Thyroid gland (tissue), 4 donors: ENCODE measurements around the gene ATP23. TPM values are rescaled to one million over a fixed set of nuclear protein-coding genes. Genes with fewer than 3 reads are reported as not detected.

Source experiments
- DNase-seq, 2 donors: peaks; one replicate each; pipeline ENCODE4 v3.0.0-alpha.2; 2019
- H3K27ac ChIP-seq, 3 donors: fragments of 200-600 bp; sonication (generic); 1 replicate in 2 of 3; 2 replicates in 1 of 3; pipeline ENCODE4 v1.5.1; 2016 to 2019; ENCODE audit warnings: mild to moderate bottlenecking in 1 of 3, moderate library complexity in 1 of 3
- H3K27me3 ChIP-seq: fragments of 200-600 bp; sonication (generic); one replicate; pipeline ENCODE4 v1.5.1; 2019
- H3K36me3 ChIP-seq, 2 donors: fragments of 200-600 bp; sonication (generic); one replicate each; pipeline ENCODE4 v1.5.1; 2016 to 2019
- H3K4me1 ChIP-seq, 2 donors: fragments of 200-600 bp; sonication (generic); one replicate each; pipeline ENCODE4 v1.5.1; 2017 to 2019
- H3K4me3 ChIP-seq, 3 donors: fragments of 200-600 bp; sonication (generic); replicated peaks in 1 of 3; 1 replicate in 2 of 3; 2 replicates in 1 of 3; pipeline ENCODE4 v1.5.1; 2016; ENCODE audit warnings: mild to moderate bottlenecking in 1 of 3
- H3K9me3 ChIP-seq: fragments of 200-600 bp; sonication (generic); one replicate; pipeline ENCODE4 v1.5.1; 2017
- CTCF ChIP-seq, 6 experiments: fragments of 200-600 bp in 3 of 6; fragments of 450-650 bp in 3 of 6; sonication (generic) in 3 of 6; IDR thresholded peaks; one replicate each; pipeline ENCODE4 v1.5.1; 2016 to 2019; ENCODE audit warnings: antibody characterized with exemption in 6 of 6, mild to moderate bottlenecking in 2 of 6, inconsistent platforms in 1 of 6, moderate library complexity in 1 of 6
- POLR2A ChIP-seq, 2 donors: fragments of 450-650 bp; IDR thresholded peaks; one replicate each; pipeline ENCODE4 v1.6.1; 2017; ENCODE audit warnings: antibody characterized with exemption in 2 of 2, mild to moderate bottlenecking in 2 of 2, moderate library complexity in 1 of 2
- WGBS, 2 donors: methylation state at CpG; one replicate each; pipeline ENCODE4 v1.1.5; 2017; 5-methylcytosine and 5-hydroxymethylcytosine counted together
- intact Hi-C: fragments of 100-400 bp; cut with DNase I; formaldehyde crosslinking; loops from one replicate; pipeline ENCODE4 v1.15.1; 2023
- total RNA-seq, 4 donors: library from RNA; depleted of rRNA; stranded (reverse); fragments of >200 nt; gene quantifications; one replicate each; pipeline ENCODE4 v1.2.3, GENCODE V29; 2016

Gene ATP23
- total RNA-seq, 4 donors from 2014 or later = 1.9 to 13.4 (median 11.1) TPM

DNA sequence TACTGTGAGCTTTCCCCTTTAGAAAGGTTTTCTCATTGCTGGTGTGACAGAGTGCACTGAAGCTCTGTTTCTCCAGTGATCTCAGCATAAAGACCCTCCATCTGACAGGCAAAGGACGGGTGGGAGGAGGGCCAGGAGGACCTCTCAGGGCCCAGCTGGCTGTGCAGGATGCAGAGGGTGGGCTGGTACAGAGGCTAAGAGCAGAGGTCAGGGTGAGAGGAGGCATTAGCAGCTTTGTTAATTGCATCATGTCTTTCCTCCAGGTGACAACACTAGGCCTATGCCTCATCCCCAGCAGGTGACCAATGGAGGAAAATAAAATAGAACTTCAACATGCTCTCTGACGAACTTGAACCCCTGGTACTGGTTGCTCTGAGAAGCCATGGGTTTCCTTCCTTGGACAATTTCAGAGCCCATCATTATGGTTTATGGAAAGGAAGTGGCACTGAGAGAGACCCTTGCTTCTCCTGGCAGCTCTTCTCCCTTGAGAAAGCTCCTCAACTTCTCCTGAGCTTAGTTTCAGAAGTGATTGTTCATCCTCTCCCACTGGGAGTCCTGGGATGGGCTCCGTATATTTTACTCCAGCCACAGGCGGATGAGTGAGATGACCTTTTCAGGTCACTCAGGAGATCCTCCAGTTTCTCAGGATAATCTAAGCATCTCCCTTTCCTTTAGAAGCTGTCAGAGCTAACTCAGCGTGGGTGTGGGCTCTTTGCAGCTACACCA is 45.8 kb upstream of the ATP23 start:
- Histone ChIP-seq H3K4me1 (peaks cover 56 to 82% of the 10 kb centered on the region in 2 donors), H3K4me3 (peak overlapping the region in 1 of 3 donors; percentile 52), H3K27me3 (no peaks in the 10 kb centered on the region), H3K36me3 (no peaks in the 10 kb centered on the region), H3K9me3 (no peaks in the 10 kb centered on the region), H3K27ac (peak overlapping the region; percentile 95 to 98 (median 98))
- WGBS, 2 donors = 77 to 78% methylated on average over 5 of the region's 5 CpGs
- intact Hi-C loops = loop anchor here (5.0 kb wide), 1 partner anchor 113 kb away; the partner anchor contains the start of gene TSFM
- DNase-seq = no peak
- TF ChIP-seq CTCF (IDR thresholded peaks at IDR 0.05) (no peak), POLR2A (IDR thresholded peaks at IDR 0.05) (no peak)

DNA sequence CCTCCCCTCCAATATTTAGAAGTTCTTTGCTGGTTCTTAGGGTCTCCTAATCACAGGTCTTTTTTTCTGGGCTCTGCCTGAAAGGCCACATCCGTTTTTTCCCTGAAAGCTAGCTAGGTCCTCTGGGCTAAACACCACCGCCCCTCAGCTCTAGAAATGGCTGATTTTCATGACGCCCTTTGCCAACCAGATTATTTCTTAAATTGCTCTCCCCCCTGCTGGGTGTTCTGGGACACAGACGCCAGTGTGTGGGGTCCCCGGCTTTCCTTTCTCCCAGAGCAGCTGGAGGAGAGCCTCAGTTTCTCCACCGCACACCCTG is 45.3 kb upstream of the ATP23 start:
- DNase-seq = no peak
- no peak for TF ChIP-seq POLR2A (IDR thresholded peaks at IDR 0.05)
- TF ChIP-seq CTCF (IDR thresholded peaks at IDR 0.05) = no peak
- Histone ChIP-seq H3K27me3 (no peaks in the 10 kb centered on the region), H3K4me3 (peak overlapping the region; percentile 6 to 63 (median 52)), H3K36me3 (no peaks in the 10 kb centered on the region), H3K9me3 (no peaks in the 10 kb centered on the region), H3K4me1 (peaks cover 56 to 78% of the 10 kb centered on the region in 2 donors), H3K27ac (peak overlapping the region; percentile 95 to 98 (median 98))
- 35 to 36% methylated on average over 3 to 5 of the region's 6 CpGs for WGBS, 2 donors
- intact Hi-C loops = loop anchor here (5.0 kb wide), 1 partner anchor 114 kb away; the partner anchor contains the start of gene TSFM

DNA sequence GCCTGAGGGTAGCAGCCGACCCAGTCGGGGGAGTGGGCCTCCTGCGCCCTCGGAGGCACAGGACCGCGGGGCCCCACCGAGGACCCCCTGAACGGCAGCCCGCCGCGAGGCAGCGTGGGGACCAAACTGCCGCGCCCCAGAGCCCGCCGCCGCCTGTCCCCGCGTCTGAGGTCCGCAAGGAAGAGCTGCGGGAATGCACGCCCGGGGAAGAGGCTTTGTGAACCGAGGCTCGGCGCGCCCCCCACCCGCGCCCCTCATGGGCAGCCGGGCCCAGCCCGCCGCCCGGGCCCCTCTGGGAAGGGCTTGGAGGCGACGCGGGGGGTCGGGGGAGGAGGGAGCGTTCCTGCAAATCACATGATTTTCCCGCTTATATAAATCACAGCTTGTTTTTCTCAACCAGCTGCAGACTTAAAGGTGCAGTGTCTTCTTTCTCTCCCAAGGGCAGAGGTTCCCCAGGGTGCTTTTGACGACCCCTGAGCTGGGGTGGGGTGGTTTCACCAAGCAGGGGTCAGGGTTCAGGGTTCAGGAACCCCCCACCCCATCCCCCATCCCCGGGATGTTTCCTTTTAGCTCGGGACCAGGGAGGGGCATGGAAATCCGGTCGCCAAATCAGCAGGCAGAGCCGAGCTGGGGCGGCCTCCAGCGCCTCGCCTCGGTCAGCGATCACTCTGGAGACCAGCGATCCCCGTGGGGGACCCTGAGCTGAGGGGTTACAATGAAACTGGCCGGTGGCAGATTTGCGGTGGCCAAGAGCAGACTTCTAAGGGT is 44.7 kb upstream of the ATP23 start:
- no peaks in the 10 kb centered on the region for H3K9me3 ChIP-seq
- peak overlapping the region; percentile 95 to 98 (median 98) for H3K27ac ChIP-seq
- peak overlapping the region; percentile 6 to 63 (median 52) for H3K4me3 ChIP-seq
- no peaks in the 10 kb centered on the region for H3K36me3 ChIP-seq
- peaks cover 57 to 74% of the 10 kb centered on the region in 2 donors for H3K4me1 ChIP-seq
- DNase-seq = peak; percentile 74 to 77
- no peaks in the 10 kb centered on the region for H3K27me3 ChIP-seq
- TF ChIP-seq CTCF (IDR thresholded peaks at IDR 0.05) (peak in 3 of 6 experiments; percentile 21 to 39 (median 22)), POLR2A (IDR thresholded peaks at IDR 0.05) (peak; percentile 67 to 79)
- 1 to 3% methylated on average over 27 to 33 of the region's 54 CpGs for WGBS, 2 donors
- intact Hi-C loops = loop anchor here (5.0 kb wide), 1 partner anchor 114 kb away; the partner anchor contains the start of gene TSFM

- intact Hi-C loops = loop anchor here (5.0 kb wide), 1 partner anchor 115 kb away; the partner anchor contains the start of gene TSFM
- H3K4me3 ChIP-seq = no peak overlapping the region
- H3K4me1 ChIP-seq = peaks cover 64 to 75% of the 10 kb centered on the region in 2 donors
- H3K36me3 ChIP-seq = no peaks in the 10 kb centered on the region
- H3K27me3 ChIP-seq = no peaks in the 10 kb centered on the region
- peak overlapping the region; percentile 95 to 98 (median 98) for H3K27ac ChIP-seq
- no peak for DNase-seq
- TF ChIP-seq POLR2A (IDR thresholded peaks at IDR 0.05) (no peak), CTCF (IDR thresholded peaks at IDR 0.05) (no peak)
- H3K9me3 ChIP-seq = no peaks in the 10 kb centered on the region
- 67 to 72% methylated on average over 10 of the region's 10 CpGs for WGBS, 2 donors
Measured at GRCh38 chr12:57897286-57897974, 43.9 kb upstream of the ATP23 start.
